Pancreas (tissue), 10 donors: ENCODE results near the gene NDFIP1. TPM values are rescaled to one million over a fixed set of nuclear protein-coding genes. Genes with fewer than 3 reads are reported as not detected.
A peak's percentile ranks its signal among the peaks of the same experiment; 100 is the strongest.

Experiments used
- ATAC-seq, 4 donors: fragments of 200-7000 bp; cut with Tn5 transposase; one replicate each; pipeline versions ENCODE4 v1.8.0 to v1.9.1; 2020; ENCODE audit warnings: mild to moderate bottlenecking in 4 of 4, moderate library complexity in 4 of 4
- DNase-seq, 6 donors: peaks; one replicate each; pipeline ENCODE4 v3.0.0-alpha.2; 2020
- FAIRE-seq: peaks from 2 replicates; lab custom pipeline; 2012; peaks lifted over from hg19 to GRCh38; lab: Jason Lieb, UNC
- H3K27ac ChIP-seq, 4 donors: fragments of 200-600 bp; sonication (generic); 1 replicate in 3 of 4; 2 replicates in 1 of 4; pipeline versions ENCODE4 v1.5.0 to v1.8.0; 2020
- H3K27me3 ChIP-seq, 4 donors: fragments of 200-600 bp; one replicate each; pipeline ENCODE4 v1.8.0; 2021
- H3K36me3 ChIP-seq, 3 donors: fragments of 200-600 bp; sonication (generic) in 1 of 3; one replicate each; pipeline versions ENCODE4 v1.5.0 to v1.8.0; 2020 to 2021
- H3K4me1 ChIP-seq, 3 donors: fragments of 200-600 bp; one replicate each; pipeline ENCODE4 v1.8.0; 2021
- H3K4me3 ChIP-seq, 4 donors: fragments of 200-600 bp; sonication (generic) in 2 of 4; one replicate each; pipeline versions ENCODE4 v1.5.0 to v1.8.0; 2020 to 2021
- H3K9me3 ChIP-seq, 4 donors: fragments of 200-600 bp; one replicate each; pipeline ENCODE4 v1.8.0; 2021
- WGBS, 2 donors: extraction: QIAGEN DNeasy Blood & Tissue Kit; methylation state at CpG; one replicate each; pipeline ENCODE4 v1.1.7; 2013; 5-methylcytosine and 5-hydroxymethylcytosine counted together
- intact Hi-C, 3 donors: fragments of 100-400 bp; cut with DNase I; formaldehyde crosslinking; loops; one replicate each; pipeline versions ENCODE4 v1.11.1 to v1.14.2; 2022
- polyA plus RNA-seq, 2 donors: library from polyadenylated mRNA; stranded (reverse); fragments of 200-250 nt; gene quantifications; one replicate each; pipeline ENCODE4 v1.2.3, GENCODE V29; 2013
- total RNA-seq, 6 donors: library from RNA; stranded (reverse); fragmentation: NEBNext Ultra II Directional in 4 of 6; extraction: Animal tissue kit (Norgen Biotek cat#: 25700) in 4 of 6; gene quantifications; one replicate each; pipeline versions ENCODE4 v1.2.1 to v1.2.4, GENCODE V29; 2021 to 2023
- TF ChIP-seq, protein P1 (sequence below), 4 donors: fragments of 200-600 bp; sonication (generic) in 3 of 4; IDR thresholded peaks; one replicate each; pipeline versions ENCODE4 v1.5.0 to v1.8.0; 2021; ENCODE audit warnings: antibody characterized with exemption in 4 of 4
- donor health status: healthy with polysubstance abuse.
- donor health status: DM: no; HTN: no; CAD: no; lungs with moderate emphysema.
- donor health status: DM: no; HTN: no; CAD: no.
- donor health status: control.
- donor health status: control.
- donor health status: Bipolar disorder and iron deficiency.
- donor health status: DM: yes; HTN: yes; CAD: no.
- donor health status: DM: no; HTN: no; CAD: no.
- donor health status: DM: no; HTN: no; CAD: no.
- donor health status: DM: yes; HTN: yes; CAD: no.

Gene NDFIP1
- total and polyA plus RNA-seq, 8 donors: 15.7 to 50.1 (median 33.7) TPM

DNA sequence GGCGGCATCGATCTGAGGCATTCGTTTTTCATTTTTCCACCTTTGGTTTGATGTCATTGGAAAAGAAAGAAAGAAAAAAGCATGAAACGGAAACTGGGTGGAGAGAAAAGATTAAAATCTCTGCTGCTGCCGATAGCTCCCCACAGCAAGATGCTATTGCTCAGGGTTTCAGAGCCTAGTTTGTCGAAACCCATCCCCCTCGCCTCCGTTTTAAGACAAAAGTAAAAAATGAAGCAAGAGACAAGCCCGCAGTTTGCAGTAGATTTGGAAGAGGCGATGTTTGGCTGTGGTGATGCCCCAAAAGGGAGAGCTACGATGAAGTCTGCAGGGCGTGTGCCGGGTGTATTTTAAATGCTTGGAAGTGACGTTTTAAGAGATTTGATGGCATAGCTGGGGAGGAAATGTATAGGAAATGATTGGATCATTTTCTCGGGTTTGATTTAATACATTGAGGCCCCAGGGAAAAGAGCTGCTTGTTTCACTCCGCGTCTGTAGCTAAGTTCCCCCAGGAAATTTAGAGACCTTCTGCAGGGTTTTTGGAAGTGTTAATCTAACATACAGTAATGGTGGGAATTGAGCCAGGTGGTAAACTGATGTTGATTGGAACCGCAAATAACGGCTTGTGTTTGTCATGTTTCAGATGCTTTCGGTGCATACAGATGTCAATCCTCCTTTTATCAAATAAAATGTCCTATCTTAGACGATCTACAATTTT is 909 bp downstream of the NDFIP1 start:
- DNase-seq (peak in 2 of 6 donors; percentile 10 to 20), ATAC-seq (peak; percentile 2 to 19 (median 5)), FAIRE-seq (no peak)
- Histone ChIP-seq H3K27me3 (no peaks in the 10 kb centered on the region), H3K9me3 (no peaks in the 10 kb centered on the region), H3K36me3 (no peaks in the 10 kb centered on the region), H3K27ac (peak overlapping the region; percentile 97 to 99 (median 98)), H3K4me3 (peak overlapping the region; percentile 61 to 89 (median 78)), H3K4me1 (peaks cover 9 to 18% (median 16%) of the 10 kb centered on the region in 3 donors)
- WGBS, 2 donors: 0% methylated on average over 21 of the region's 21 CpGs
- TF ChIP-seq, protein P1, sequence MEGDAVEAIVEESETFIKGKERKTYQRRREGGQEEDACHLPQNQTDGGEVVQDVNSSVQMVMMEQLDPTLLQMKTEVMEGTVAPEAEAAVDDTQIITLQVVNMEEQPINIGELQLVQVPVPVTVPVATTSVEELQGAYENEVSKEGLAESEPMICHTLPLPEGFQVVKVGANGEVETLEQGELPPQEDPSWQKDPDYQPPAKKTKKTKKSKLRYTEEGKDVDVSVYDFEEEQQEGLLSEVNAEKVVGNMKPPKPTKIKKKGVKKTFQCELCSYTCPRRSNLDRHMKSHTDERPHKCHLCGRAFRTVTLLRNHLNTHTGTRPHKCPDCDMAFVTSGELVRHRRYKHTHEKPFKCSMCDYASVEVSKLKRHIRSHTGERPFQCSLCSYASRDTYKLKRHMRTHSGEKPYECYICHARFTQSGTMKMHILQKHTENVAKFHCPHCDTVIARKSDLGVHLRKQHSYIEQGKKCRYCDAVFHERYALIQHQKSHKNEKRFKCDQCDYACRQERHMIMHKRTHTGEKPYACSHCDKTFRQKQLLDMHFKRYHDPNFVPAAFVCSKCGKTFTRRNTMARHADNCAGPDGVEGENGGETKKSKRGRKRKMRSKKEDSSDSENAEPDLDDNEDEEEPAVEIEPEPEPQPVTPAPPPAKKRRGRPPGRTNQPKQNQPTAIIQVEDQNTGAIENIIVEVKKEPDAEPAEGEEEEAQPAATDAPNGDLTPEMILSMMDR (IDR thresholded peaks at IDR 0.05): no peak
- intact Hi-C loops: no loop called here

DNA sequence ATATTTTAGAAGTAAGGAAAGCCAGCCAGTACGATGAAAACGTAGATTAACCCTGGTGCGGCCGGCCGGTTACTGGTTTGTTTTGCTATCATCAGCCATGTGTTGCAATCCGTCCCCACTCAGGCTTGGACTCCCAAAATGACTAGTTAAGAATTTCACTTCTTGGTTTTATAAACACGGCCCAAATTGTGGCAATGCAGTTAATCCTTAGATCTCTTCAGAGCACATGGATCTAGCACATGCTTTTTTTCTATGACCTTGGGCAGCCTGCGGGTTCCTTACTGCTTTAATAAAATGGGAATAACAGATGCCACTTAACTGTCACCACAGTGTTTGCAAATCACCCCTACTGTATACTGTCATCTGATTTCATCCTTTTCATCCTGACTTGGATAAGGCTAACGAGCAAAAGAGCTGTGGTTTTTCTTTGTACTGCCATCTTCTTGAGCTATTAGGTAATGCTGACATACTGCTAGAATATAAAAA is 1.5 kb downstream of the NDFIP1 start:
- peak in 2 of 6 donors; percentile 2 to 17 for DNase-seq
- no peak for FAIRE-seq
- Histone ChIP-seq H3K27me3 (no peaks in the 10 kb centered on the region), H3K27ac (peak overlapping the region in 3 of 4 donors; percentile 97 to 99 (median 98)), H3K4me3 (peak overlapping the region; percentile 61 to 89 (median 78)), H3K4me1 (peaks cover 9 to 18% (median 16%) of the 10 kb centered on the region in 3 donors), H3K9me3 (no peaks in the 10 kb centered on the region), H3K36me3 (no peaks in the 10 kb centered on the region)
- 0 to 1% methylated on average over 9 of the region's 9 CpGs for WGBS, 2 donors
- peak in 2 of 4 donors; percentile 6 to 8 for ATAC-seq
- TF ChIP-seq, protein P1 (IDR thresholded peaks at IDR 0.05): no peak
- intact Hi-C loops: no loop called here

DNA sequence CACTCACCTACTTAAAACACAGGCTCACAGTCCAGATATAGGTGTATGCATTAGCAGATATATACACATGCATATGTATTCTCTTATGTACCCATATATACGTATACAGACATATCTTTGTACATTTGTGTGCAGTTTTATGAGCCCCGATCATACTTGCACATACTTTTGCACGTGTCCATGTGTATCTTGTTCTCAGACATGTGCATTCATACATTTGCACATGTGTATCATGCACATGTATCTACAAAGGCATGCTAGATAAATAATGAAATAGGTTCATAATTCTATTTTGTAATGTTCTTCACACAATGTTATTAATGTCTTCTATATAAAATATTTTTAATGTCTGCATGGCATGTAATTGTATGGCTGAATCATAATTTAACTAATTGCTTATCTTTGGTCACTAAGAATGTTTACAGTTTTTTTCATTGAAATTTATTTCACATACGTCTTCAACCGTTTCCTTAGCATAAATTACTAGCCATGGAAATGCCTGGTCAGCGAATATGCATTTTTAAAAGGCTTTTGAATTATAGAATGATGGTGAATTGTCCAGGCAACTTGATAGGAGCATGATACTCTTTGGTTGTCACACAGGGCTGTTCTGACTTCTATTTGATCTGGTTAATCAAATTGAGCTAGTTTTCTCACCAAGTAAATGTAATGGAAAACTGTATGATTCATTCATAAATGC is 2.6 kb downstream of the NDFIP1 start:
- Histone ChIP-seq H3K36me3 (no peaks in the 10 kb centered on the region), H3K9me3 (no peaks in the 10 kb centered on the region), H3K4me3 (no peak overlapping the region), H3K27ac (no peak overlapping the region), H3K4me1 (peaks cover 9 to 18% (median 16%) of the 10 kb centered on the region in 3 donors), H3K27me3 (no peaks in the 10 kb centered on the region)
- ATAC-seq: no peak
- 47 to 57% methylated on average over 6 of the region's 6 CpGs for WGBS, 2 donors
- intact Hi-C loops: no loop called here
- no peak for FAIRE-seq
- TF ChIP-seq, protein P1 (IDR thresholded peaks at IDR 0.05): no peak
- DNase-seq: no peak

DNA sequence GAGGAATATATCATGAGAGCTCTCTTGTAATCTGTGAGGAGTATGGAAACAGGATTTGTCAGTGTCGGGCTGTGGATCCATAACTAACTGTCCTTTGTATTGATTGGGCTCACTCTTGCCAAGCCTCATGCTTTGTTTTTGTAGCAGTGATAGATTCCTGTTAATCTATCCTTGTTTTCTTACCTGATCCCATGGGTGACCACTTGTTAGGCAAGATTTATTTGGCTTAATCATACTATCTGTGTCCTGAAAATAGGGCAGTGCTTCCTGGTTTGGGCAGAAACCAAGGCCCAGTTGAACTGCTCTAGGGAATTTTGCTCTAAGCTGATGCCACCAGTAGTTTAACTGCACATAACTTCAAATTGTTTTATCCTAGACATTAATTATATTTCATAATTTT is 6.1 kb downstream of the NDFIP1 start:
- DNase-seq (no peak), ATAC-seq (peak in 3 of 4 donors; percentile 32 to 51 (median 48)), FAIRE-seq (no peak)
- 34 to 49% methylated on average over 1 of the region's 1 CpG for WGBS, 2 donors
- Histone ChIP-seq H3K9me3 (no peaks in the 10 kb centered on the region), H3K27me3 (no peaks in the 10 kb centered on the region), H3K36me3 (no peaks in the 10 kb centered on the region), H3K4me1 (peaks cover 9 to 27% (median 19%) of the 10 kb centered on the region in 3 donors), H3K4me3 (no peak overlapping the region), H3K27ac (peak overlapping the region in 1 of 4 donors; percentile 0)
- TF ChIP-seq, protein P1 (IDR thresholded peaks at IDR 0.05): no peak
- intact Hi-C loops: no loop called here
